B cell (primary cell): ENCODE data around the gene RPS29.

Experiments
- EZH2 ChIP-seq: IDR thresholded peaks from 2 replicates; pipeline ENCODE4 v1.6.1; 2012; ENCODE audit warnings: borderline replicate concordance, low read depth, mild to moderate bottlenecking, moderate library complexity, low read length; ENCODE audit not compliant: insufficient read depth, poor library complexity, severe bottlenecking
- TF ChIP-seq, protein P1 (sequence below): fragments of 200-600 bp; IDR thresholded peaks from one replicate; pipeline ENCODE4 v1.8.0; 2022; ENCODE audit warnings: antibody characterized with exemption, mild to moderate bottlenecking

- TF ChIP-seq, protein P1, sequence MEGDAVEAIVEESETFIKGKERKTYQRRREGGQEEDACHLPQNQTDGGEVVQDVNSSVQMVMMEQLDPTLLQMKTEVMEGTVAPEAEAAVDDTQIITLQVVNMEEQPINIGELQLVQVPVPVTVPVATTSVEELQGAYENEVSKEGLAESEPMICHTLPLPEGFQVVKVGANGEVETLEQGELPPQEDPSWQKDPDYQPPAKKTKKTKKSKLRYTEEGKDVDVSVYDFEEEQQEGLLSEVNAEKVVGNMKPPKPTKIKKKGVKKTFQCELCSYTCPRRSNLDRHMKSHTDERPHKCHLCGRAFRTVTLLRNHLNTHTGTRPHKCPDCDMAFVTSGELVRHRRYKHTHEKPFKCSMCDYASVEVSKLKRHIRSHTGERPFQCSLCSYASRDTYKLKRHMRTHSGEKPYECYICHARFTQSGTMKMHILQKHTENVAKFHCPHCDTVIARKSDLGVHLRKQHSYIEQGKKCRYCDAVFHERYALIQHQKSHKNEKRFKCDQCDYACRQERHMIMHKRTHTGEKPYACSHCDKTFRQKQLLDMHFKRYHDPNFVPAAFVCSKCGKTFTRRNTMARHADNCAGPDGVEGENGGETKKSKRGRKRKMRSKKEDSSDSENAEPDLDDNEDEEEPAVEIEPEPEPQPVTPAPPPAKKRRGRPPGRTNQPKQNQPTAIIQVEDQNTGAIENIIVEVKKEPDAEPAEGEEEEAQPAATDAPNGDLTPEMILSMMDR = no peak
- no peak for TF ChIP-seq EZH2
Observed at GRCh38 chr14:49593016-49593415, 6.8 kb upstream of the RPS29 start.
